Panc1 (cell line): Measurements from ENCODE around the gene APAF1. TPM values are rescaled to one million over a fixed set of nuclear protein-coding genes. Genes with fewer than 3 reads are reported as not detected.

ENCODE experiments used
- ATAC-seq: fragments of 200-7000 bp; cut with Tn5 transposase; 2 replicates; pipeline ENCODE4 v1.9.1; 2020; ENCODE audit warnings: mild to moderate bottlenecking, moderate library complexity
- BruUV-seq: library from RNA; stranded (reverse); fragments of 400-500 nt; replicated peaks from 2 replicates; lab custom pipeline; 2021; lab: Mats Ljungman, UMichigan
- CTCF ChIA-PET: fragments of 300-600 bp; sonication (Branson Sonifier 250); formaldehyde crosslinking; loops from one replicate; lab custom pipeline; 2022; ENCODE audit warnings: antibody characterized with exemption; lab: Charles Lee
- POLR2A ChIA-PET: fragments of 300-600 bp; sonication (Branson Sonifier 250); formaldehyde crosslinking; loops from one replicate; lab custom pipeline; 2022; ENCODE audit warnings: antibody characterized with exemption; lab: Charles Lee
- DNase-seq: peaks from one replicate; pipeline ENCODE4 v3.0.0-alpha.2; 2010; ENCODE audit warnings: low read depth, low spot score
- H3K27ac ChIP-seq: 2 replicates; pipeline ENCODE4 v1.5.1; 2011; ENCODE audit warnings: mild to moderate bottlenecking, low read length, inconsistent platforms
- H3K27me3 ChIP-seq: fragments of 200-500 bp; sonication (Bioruptor generic); 2 replicates; pipeline ENCODE4 v1.6.0; 2014; ENCODE audit warnings: low read length, inconsistent platforms; ENCODE audit not compliant: control insufficient read depth, insufficient read depth
- H3K36me3 ChIP-seq: fragments of 200-500 bp; sonication (Bioruptor generic); 2 replicates; pipeline ENCODE4 v1.5.1; 2014; ENCODE audit warnings: inconsistent platforms, mild to moderate bottlenecking, low read length, moderate library complexity; ENCODE audit not compliant: control insufficient read depth, insufficient read depth
- H3K4me1 ChIP-seq: 2 replicates; pipeline ENCODE4 v1.5.1; 2011; ENCODE audit warnings: inconsistent platforms, mild to moderate bottlenecking, low read length, moderate library complexity; ENCODE audit not compliant: control insufficient read depth, insufficient read depth
- H3K4me3 ChIP-seq, 2 experiments: 2 replicates each; pipeline ENCODE4 v1.5.1; 2011 to 2012; ENCODE audit warnings: low read depth in 2 of 2, low read length in 2 of 2, mild to moderate bottlenecking in 2 of 2, inconsistent platforms in 1 of 2, moderate library complexity in 1 of 2
- H3K9me3 ChIP-seq: fragments of 200-500 bp; sonication (Bioruptor generic); 2 replicates; pipeline ENCODE4 v1.5.1; 2014; ENCODE audit warnings: low read depth, mild to moderate bottlenecking, inconsistent platforms, low read length, moderate library complexity; ENCODE audit not compliant: control insufficient read depth, insufficient read depth
- POLR2AphosphoS5 ChIP-seq: IDR thresholded peaks from 2 replicates; pipeline ENCODE4 v1.6.1; 2012; ENCODE audit warnings: mild to moderate bottlenecking, low read depth, low read length, moderate library complexity
- SIN3A ChIP-seq: IDR thresholded peaks from 2 replicates; pipeline ENCODE4 v1.6.1; 2012; ENCODE audit warnings: low read depth, mild to moderate bottlenecking, low read length, moderate library complexity, borderline replicate concordance; ENCODE audit not compliant: insufficient read depth
- TCF7L2 ChIP-seq: IDR thresholded peaks from 2 replicates; pipeline ENCODE4 v1.6.1; 2011; ENCODE audit warnings: mild to moderate bottlenecking, low read depth, low read length, inconsistent platforms
- in situ Hi-C: cut with HindIII; loops from 2 replicates; pipeline ENCODE4 v1.10.0; 2016; ENCODE audit warnings: low sequenced_read_pairs, low pct_unique_long_range_greater_than_20kb
- intact Hi-C: fragments of 100-400 bp; cut with micrococcal nuclease; formaldehyde crosslinking; loops from one replicate; pipeline ENCODE4 v1.10.0; 2022; ENCODE audit not compliant: unreplicated experiment
- total RNA-seq: library from RNA; stranded (reverse); gene quantifications from one replicate; pipeline ENCODE4 v1.2.1, GENCODE V29; 2021; ENCODE audit not compliant: unreplicated experiment
- TF ChIP-seq, protein P1 (sequence below): fragments of 450-650 bp; IDR thresholded peaks from 2 replicates; pipeline ENCODE4 v1.5.1; 2017; ENCODE audit warnings: mild to moderate bottlenecking
- TF ChIP-seq, protein P2 (sequence below), 2 experiments: IDR thresholded peaks; 2 replicates each; pipeline ENCODE4 v1.6.1; 2011 to 2012; ENCODE audit warnings: low read depth in 2 of 2, control low read depth in 1 of 2, low read length in 1 of 2, mild to moderate bottlenecking in 1 of 2, moderate library complexity in 1 of 2; ENCODE audit not compliant: insufficient read depth in 1 of 2

APAF1 gene
- total RNA-seq, 1 experiment from 2014 or later, result 15.6 TPM

DNA sequence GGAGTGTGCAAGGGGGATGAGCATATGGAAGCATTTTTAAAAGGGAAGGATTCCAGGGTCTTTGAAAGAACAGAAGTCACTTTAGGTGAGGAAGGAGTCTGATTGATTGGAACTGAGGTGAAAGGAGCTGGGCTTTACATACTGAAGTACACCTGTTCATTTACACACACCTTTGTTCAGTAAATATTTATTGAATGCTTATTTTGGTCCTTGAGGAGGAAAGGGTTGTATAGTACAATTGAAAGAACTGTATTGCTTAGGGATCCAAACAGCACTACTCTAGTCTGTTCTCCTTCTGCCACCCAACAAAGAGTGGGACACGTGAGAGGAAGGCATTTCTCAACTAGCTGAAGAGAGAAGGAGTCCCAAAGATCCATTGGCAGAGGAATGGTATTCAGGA is 63.9 kb downstream of the APAF1 start:
- CTCF ChIA-PET, result no interaction called here
- in situ Hi-C loops, result no loop called here
- TF ChIP-seq, protein P1, sequence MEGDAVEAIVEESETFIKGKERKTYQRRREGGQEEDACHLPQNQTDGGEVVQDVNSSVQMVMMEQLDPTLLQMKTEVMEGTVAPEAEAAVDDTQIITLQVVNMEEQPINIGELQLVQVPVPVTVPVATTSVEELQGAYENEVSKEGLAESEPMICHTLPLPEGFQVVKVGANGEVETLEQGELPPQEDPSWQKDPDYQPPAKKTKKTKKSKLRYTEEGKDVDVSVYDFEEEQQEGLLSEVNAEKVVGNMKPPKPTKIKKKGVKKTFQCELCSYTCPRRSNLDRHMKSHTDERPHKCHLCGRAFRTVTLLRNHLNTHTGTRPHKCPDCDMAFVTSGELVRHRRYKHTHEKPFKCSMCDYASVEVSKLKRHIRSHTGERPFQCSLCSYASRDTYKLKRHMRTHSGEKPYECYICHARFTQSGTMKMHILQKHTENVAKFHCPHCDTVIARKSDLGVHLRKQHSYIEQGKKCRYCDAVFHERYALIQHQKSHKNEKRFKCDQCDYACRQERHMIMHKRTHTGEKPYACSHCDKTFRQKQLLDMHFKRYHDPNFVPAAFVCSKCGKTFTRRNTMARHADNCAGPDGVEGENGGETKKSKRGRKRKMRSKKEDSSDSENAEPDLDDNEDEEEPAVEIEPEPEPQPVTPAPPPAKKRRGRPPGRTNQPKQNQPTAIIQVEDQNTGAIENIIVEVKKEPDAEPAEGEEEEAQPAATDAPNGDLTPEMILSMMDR, result no peak
- no peak for TF ChIP-seq SIN3A
- no peak for TF ChIP-seq TCF7L2
- TF ChIP-seq POLR2AphosphoS5, result no peak
- TF ChIP-seq, protein P2, sequence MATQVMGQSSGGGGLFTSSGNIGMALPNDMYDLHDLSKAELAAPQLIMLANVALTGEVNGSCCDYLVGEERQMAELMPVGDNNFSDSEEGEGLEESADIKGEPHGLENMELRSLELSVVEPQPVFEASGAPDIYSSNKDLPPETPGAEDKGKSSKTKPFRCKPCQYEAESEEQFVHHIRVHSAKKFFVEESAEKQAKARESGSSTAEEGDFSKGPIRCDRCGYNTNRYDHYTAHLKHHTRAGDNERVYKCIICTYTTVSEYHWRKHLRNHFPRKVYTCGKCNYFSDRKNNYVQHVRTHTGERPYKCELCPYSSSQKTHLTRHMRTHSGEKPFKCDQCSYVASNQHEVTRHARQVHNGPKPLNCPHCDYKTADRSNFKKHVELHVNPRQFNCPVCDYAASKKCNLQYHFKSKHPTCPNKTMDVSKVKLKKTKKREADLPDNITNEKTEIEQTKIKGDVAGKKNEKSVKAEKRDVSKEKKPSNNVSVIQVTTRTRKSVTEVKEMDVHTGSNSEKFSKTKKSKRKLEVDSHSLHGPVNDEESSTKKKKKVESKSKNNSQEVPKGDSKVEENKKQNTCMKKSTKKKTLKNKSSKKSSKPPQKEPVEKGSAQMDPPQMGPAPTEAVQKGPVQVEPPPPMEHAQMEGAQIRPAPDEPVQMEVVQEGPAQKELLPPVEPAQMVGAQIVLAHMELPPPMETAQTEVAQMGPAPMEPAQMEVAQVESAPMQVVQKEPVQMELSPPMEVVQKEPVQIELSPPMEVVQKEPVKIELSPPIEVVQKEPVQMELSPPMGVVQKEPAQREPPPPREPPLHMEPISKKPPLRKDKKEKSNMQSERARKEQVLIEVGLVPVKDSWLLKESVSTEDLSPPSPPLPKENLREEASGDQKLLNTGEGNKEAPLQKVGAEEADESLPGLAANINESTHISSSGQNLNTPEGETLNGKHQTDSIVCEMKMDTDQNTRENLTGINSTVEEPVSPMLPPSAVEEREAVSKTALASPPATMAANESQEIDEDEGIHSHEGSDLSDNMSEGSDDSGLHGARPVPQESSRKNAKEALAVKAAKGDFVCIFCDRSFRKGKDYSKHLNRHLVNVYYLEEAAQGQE (IDR thresholded peaks at IDR 0.05; ENCODE audit: insufficient read depth in 1 of 2, low read depth in 2 of 2, low read length in 1 of 2), result no peak
- ATAC-seq (no peak), DNase-seq (no peak)
- Histone ChIP-seq H3K4me1 (no peaks in the 10 kb centered on the region), H3K4me3 (no peak overlapping the region), H3K27me3 (no peaks in the 10 kb centered on the region), H3K27ac (no peak overlapping the region), H3K9me3 (no peaks in the 10 kb centered on the region), H3K36me3 (no peaks in the 10 kb centered on the region; the same call in 1 of the 2 replicates)
- no TSS peak for BruUV-seq
- POLR2A ChIA-PET, result no interaction called here
- intact Hi-C loops, result no loop called here

DNA sequence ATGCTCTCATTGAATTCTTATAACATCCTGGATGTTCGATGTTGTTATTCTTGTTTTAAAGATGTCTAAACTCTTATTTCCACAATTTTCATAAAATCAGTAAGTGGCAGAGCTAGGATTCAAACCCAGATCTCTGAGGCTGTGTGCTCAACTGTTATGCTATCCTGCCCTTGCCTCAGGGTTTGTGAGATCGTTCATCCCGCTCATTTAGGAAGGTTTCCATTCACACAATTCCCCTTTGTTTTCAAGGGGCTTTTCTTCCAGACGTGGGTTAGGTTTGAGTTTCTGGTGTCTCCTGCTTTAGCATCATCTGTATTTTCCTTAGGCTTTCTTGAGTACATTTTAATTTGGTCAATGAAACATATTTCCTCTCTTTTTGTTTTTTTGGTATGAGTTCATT is 69.3 kb downstream of the APAF1 start:
- H3K36me3 ChIP-seq, result no peaks in the 10 kb centered on the region; the same call in 1 of the 2 replicates
- ChIA-PET CTCF (no interaction called here), POLR2A (no interaction called here)
- no peaks in the 10 kb centered on the region for H3K4me1 ChIP-seq
- no peak overlapping the region for H3K4me3 ChIP-seq
- H3K9me3 ChIP-seq, result no peaks in the 10 kb centered on the region
- intact Hi-C loops, result no loop called here
- TF ChIP-seq POLR2AphosphoS5 (no peak), TCF7L2 (no peak)
- TF ChIP-seq, protein P1, result no peak
- no peak for DNase-seq
- ATAC-seq, result no peak
- H3K27me3 ChIP-seq, result no peaks in the 10 kb centered on the region
- in situ Hi-C loops, result no loop called here
- no peak overlapping the region for H3K27ac ChIP-seq
- no TSS peak for BruUV-seq
